HepG2 (cell line): Measurements from ENCODE around the gene DNAJC7. TPM values are rescaled to one million over a fixed set of nuclear protein-coding genes. Genes with fewer than 3 reads are reported as not detected.

Source experiments
- FLYWCH1 ChIP-seq: sonication (generic); formaldehyde crosslinking; IDR thresholded peaks from 2 replicates; pipeline ENCODE4 v1.8.1; 2023; ENCODE audit warnings: mild to moderate bottlenecking, missing genetic modification reagents
- GABPA ChIP-seq, 2 experiments: IDR thresholded peaks; 2 replicates each; pipeline ENCODE4 v1.6.1; 2011 to 2016; ENCODE audit warnings: low read depth in 2 of 2, low read length in 1 of 2, missing biosample characterization in 1 of 2, missing genetic modification characterization in 1 of 2
- NFE2L2 ChIP-seq: fragments of 150-350 bp; IDR thresholded peaks from 2 replicates; pipeline ENCODE4 v1.6.1; 2014; ENCODE audit warnings: low read length
- RFXAP ChIP-seq: sonication (generic); formaldehyde crosslinking; IDR thresholded peaks from 2 replicates; pipeline ENCODE4 v1.4.0; 2020; ENCODE audit warnings: missing genetic modification reagents, borderline replicate concordance
- THYN1 ChIP-seq: sonication (generic); formaldehyde crosslinking; IDR thresholded peaks from 2 replicates; pipeline ENCODE4 v1.8.1; 2023; ENCODE audit warnings: low read depth, mild to moderate bottlenecking, moderate library complexity, missing genetic modification reagents, borderline replicate concordance
- ZMAT3 ChIP-seq: sonication (generic); formaldehyde crosslinking; conservative IDR thresholded peaks from 2 replicates; pipeline ENCODE4 v1.7.0; 2021; ENCODE audit warnings: missing genetic modification reagents
- ZNF296 ChIP-seq: sonication (generic); formaldehyde crosslinking; conservative IDR thresholded peaks from 2 replicates; pipeline ENCODE4 v1.5.0; 2020; ENCODE audit warnings: mild to moderate bottlenecking, missing genetic modification reagents
- ZNF574 ChIP-seq: sonication (generic); formaldehyde crosslinking; IDR thresholded peaks from 2 replicates; pipeline ENCODE4 v1.4.0; 2020; ENCODE audit warnings: missing genetic modification reagents
- ZNF687 ChIP-seq: sonication (generic); formaldehyde crosslinking; IDR thresholded peaks from 2 replicates; pipeline ENCODE4 v1.5.1; 2020; ENCODE audit warnings: mild to moderate bottlenecking, missing genetic modification reagents, moderate library complexity
- polyA plus RNA-seq, 8 experiments: library from polyadenylated mRNA; depleted of rRNA in 3 of 8; stranded (reverse) in 7 of 8; unstranded in 1 of 8; fragments of >200 nt; fragmentation: Illumina TruSeq in 4 of 8; extraction: Trizol in 4 of 8; gene quantifications; 2 replicates each; pipeline versions ENCODE4 v1.2.1 to v1.2.3, GENCODE V29; 2011 to 2016; ENCODE audit warnings: low read depth in 4 of 8, missing spikeins in 1 of 8, mixed read lengths in 1 of 8; ENCODE audit not compliant: insufficient read depth in 1 of 8
- total RNA-seq, 5 experiments: library from RNA; depleted of rRNA; stranded (reverse); fragments of >200 nt; fragmentation: Illumina TruSeq; extraction: Trizol; gene quantifications; 2 replicates each; pipeline ENCODE4 v1.2.3, GENCODE V29; 2016; ENCODE audit warnings: low read depth in 1 of 5
- TF ChIP-seq, protein P1 (sequence below): sonication (generic); formaldehyde crosslinking; IDR thresholded peaks from 2 replicates; pipeline ENCODE4 v1.8.1; 2023; ENCODE audit warnings: mild to moderate bottlenecking, missing genetic modification reagents, borderline replicate concordance
- TF ChIP-seq, protein P2 (sequence below): sonication (generic); formaldehyde crosslinking; IDR thresholded peaks from 2 replicates; pipeline ENCODE4 v1.4.0; 2020; ENCODE audit warnings: mild to moderate bottlenecking, missing genetic modification reagents, borderline replicate concordance
- TF ChIP-seq, protein P3 (sequence below): sonication (generic); formaldehyde crosslinking; IDR thresholded peaks from 2 replicates; pipeline ENCODE4 v1.5.0; 2020; ENCODE audit warnings: missing genetic modification reagents
- TF ChIP-seq, protein P4 (sequence below): sonication (generic); formaldehyde crosslinking; IDR thresholded peaks from 2 replicates; pipeline ENCODE4 v1.5.1; 2020; ENCODE audit warnings: missing genetic modification reagents, mild to moderate bottlenecking, borderline replicate concordance

Gene DNAJC7
- total and polyA plus RNA-seq, 2 of the 13 experiments (the other 11 are each of a cell fraction or from before 2014, with no cell fraction given), result 47.7 to 132 TPM

DNA sequence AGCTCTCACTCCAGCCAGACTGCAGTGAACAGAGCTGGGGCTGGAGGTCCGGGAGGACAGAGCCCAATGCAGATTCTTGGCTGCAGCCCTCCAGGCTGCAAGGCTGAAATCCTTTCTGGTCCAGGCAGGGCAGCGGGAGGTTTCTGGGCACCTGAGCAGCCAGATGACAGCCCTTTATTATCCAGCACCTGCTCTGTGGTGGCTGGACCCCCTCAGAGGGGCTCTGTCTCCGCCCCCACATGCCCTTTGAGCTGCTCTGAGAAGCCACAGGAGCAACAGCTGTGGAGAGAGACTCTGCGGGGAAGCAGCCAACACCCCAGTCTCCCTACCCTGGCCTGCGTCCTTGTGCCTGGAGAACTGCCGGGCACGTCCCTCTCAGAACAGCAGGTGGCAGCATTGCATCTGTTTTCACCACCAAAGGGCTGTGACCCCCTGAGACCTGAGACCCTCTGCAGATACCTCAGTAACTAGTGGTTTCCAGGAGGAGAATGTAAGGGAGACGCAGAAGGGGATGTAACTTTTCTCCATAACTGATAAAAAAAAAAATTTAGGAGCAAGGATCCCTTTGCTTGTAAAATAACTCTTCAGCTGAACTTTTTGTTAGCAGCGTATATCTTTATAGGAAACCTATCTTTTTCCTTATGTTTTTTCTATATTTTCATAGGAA, 54.3 kb downstream of the DNAJC7 start (continued):
- TF ChIP-seq RFXAP, result no peak
- no peak for TF ChIP-seq FLYWCH1 (CRISPR knock-in tag)
- peak; percentile 80 for TF ChIP-seq ZNF574 (CRISPR knock-in tag)
- TF ChIP-seq, protein P1, sequence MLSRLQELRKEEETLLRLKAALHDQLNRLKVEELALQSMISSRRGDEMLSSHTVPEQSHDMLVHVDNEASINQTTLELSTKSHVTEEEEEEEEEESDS (CRISPR knock-in tag), result no peak
- no peak for TF ChIP-seq GABPA (IDR thresholded peaks at IDR 0.05; ENCODE audit: low read depth, low read length)
- TF ChIP-seq GABPA (CRISPR knock-in tag; IDR thresholded peaks at IDR 0.05; ENCODE audit: low read depth), result no peak
- TF ChIP-seq THYN1 (CRISPR knock-in tag), result no peak
- TF ChIP-seq, protein P2, sequence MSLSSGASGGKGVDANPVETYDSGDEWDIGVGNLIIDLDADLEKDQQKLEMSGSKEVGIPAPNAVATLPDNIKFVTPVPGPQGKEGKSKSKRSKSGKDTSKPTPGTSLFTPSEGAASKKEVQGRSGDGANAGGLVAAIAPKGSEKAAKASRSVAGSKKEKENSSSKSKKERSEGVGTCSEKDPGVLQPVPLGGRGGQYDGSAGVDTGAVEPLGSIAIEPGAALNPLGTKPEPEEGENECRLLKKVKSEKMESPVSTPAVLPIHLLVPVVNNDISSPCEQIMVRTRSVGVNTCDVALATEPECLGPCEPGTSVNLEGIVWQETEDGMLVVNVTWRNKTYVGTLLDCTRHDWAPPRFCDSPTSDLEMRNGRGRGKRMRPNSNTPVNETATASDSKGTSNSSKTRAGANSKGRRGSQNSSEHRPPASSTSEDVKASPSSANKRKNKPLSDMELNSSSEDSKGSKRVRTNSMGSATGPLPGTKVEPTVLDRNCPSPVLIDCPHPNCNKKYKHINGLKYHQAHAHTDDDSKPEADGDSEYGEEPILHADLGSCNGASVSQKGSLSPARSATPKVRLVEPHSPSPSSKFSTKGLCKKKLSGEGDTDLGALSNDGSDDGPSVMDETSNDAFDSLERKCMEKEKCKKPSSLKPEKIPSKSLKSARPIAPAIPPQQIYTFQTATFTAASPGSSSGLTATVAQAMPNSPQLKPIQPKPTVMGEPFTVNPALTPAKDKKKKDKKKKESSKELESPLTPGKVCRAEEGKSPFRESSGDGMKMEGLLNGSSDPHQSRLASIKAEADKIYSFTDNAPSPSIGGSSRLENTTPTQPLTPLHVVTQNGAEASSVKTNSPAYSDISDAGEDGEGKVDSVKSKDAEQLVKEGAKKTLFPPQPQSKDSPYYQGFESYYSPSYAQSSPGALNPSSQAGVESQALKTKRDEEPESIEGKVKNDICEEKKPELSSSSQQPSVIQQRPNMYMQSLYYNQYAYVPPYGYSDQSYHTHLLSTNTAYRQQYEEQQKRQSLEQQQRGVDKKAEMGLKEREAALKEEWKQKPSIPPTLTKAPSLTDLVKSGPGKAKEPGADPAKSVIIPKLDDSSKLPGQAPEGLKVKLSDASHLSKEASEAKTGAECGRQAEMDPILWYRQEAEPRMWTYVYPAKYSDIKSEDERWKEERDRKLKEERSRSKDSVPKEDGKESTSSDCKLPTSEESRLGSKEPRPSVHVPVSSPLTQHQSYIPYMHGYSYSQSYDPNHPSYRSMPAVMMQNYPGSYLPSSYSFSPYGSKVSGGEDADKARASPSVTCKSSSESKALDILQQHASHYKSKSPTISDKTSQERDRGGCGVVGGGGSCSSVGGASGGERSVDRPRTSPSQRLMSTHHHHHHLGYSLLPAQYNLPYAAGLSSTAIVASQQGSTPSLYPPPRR (CRISPR knock-in tag), result no peak
- TF ChIP-seq, protein P3, sequence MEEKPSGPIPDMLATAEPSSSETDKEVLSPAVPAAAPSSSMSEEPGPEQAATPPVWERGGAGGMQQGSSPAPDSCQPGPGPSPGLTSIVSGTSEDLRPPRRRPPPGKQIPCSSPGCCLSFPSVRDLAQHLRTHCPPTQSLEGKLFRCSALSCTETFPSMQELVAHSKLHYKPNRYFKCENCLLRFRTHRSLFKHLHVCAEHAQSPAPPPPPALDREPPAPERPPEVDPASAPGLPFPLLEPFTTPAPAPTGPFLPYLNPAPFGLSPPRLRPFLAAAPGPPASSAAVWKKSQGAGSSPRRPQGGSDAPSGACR (CRISPR knock-in tag), result no peak
- TF ChIP-seq ZNF687 (CRISPR knock-in tag), result peak; percentile 62
- TF ChIP-seq NFE2L2, result no peak
- TF ChIP-seq ZMAT3, result no peak
- TF ChIP-seq, protein P4, sequence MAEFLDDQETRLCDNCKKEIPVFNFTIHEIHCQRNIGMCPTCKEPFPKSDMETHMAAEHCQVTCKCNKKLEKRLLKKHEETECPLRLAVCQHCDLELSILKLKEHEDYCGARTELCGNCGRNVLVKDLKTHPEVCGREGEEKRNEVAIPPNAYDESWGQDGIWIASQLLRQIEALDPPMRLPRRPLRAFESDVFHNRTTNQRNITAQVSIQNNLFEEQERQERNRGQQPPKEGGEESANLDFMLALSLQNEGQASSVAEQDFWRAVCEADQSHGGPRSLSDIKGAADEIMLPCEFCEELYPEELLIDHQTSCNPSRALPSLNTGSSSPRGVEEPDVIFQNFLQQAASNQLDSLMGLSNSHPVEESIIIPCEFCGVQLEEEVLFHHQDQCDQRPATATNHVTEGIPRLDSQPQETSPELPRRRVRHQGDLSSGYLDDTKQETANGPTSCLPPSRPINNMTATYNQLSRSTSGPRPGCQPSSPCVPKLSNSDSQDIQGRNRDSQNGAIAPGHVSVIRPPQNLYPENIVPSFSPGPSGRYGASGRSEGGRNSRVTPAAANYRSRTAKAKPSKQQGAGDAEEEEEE, result no peak
- TF ChIP-seq ZNF296, result no peak
